GM20000 (cell line): ENCODE results near the gene TIAL1.
"Not testable (repeated sequence)": the region's sequence is repeated elsewhere in the genome, so short reads cannot be mapped to it uniquely, and the experiment has no call there.

Experiments
- DNase-seq: peaks from one replicate; pipeline ENCODE4 v3.0.0; 2012; ENCODE audit warnings: low spot score
- CTCF ChIP-seq: IDR thresholded peaks from 2 replicates; pipeline ENCODE4 v1.5.1; 2012; ENCODE audit warnings: mild to moderate bottlenecking, control low read depth; ENCODE audit errors: extremely low read depth, missing control alignments

Gene TIAL1

GRCh38 chr10:119567978-119568377, 28.8 kb downstream of the TIAL1 start:
- TF ChIP-seq CTCF, result no peak
- DNase-seq, result peak; percentile 33

- TF ChIP-seq CTCF, result no peak
- no peak for DNase-seq
Measured at GRCh38 chr10:119562097-119562496, 34.7 kb downstream of the TIAL1 start.

GRCh38 chr10:119559511-119559910, 37.3 kb downstream of the TIAL1 start:
- DNase-seq, result not testable (repeated sequence)

GRCh38 chr10:119556081-119556480, 40.7 kb downstream of the TIAL1 start:
- DNase-seq, result not testable (repeated sequence)

- no peak for DNase-seq
- TF ChIP-seq CTCF, result no peak
Measured at GRCh38 chr10:119555178-119555784, 41.5 kb downstream of the TIAL1 start.

- DNase-seq, result no peak
- no peak for TF ChIP-seq CTCF
Measured at GRCh38 chr10:119550827-119551226, 45.9 kb downstream of the TIAL1 start.

GRCh38 chr10:119549247-119549999, 47.3 kb downstream of the TIAL1 start:
- DNase-seq, result no peak
- no peak for TF ChIP-seq CTCF

GRCh38 chr10:119546009-119546408, 50.8 kb downstream of the TIAL1 start:
- TF ChIP-seq CTCF, result no peak
- DNase-seq, result no peak
